Stimulated activated effector memory CD8-positive, alpha-beta T cell treated with anti-CD3 and anti-CD28 coated beads, Interleukin-12 subunit alpha, Interleukin-12 subunit beta, amount 100 ng/mL, for 72 hours (primary cell): ENCODE measurements around the gene COMMD6.

Source experiments
- ATAC-seq: fragments of 150-1000 bp; cut with Tn5 transposase; 2 replicates; pipeline ENCODE4 v1.10.0; 2021
- DNase-seq, 2 donors: peaks; one replicate each; pipeline ENCODE4 v3.0.0; 2021 to 2022; ENCODE audit warnings: low spot score in 2 of 2
- H3K27ac Mint-ChIP-seq: one replicate; pipeline ENCODE4 v1.8.0; 2022; ENCODE audit warnings: mild to moderate bottlenecking, mixed read lengths
- H3K36me3 Mint-ChIP-seq: one replicate; pipeline ENCODE4 v1.8.0; 2022; ENCODE audit warnings: mild to moderate bottlenecking, mixed read lengths
- H3K4me1 Mint-ChIP-seq: one replicate; pipeline ENCODE4 v1.8.0; 2022; ENCODE audit warnings: mixed read lengths
- H3K4me3 Mint-ChIP-seq: one replicate; pipeline ENCODE4 v1.8.0; 2022; ENCODE audit warnings: mild to moderate bottlenecking, mixed read lengths
- H3K9me3 Mint-ChIP-seq: one replicate; pipeline ENCODE4 v1.8.0; 2022; ENCODE audit warnings: mixed read lengths

Gene COMMD6

DNA sequence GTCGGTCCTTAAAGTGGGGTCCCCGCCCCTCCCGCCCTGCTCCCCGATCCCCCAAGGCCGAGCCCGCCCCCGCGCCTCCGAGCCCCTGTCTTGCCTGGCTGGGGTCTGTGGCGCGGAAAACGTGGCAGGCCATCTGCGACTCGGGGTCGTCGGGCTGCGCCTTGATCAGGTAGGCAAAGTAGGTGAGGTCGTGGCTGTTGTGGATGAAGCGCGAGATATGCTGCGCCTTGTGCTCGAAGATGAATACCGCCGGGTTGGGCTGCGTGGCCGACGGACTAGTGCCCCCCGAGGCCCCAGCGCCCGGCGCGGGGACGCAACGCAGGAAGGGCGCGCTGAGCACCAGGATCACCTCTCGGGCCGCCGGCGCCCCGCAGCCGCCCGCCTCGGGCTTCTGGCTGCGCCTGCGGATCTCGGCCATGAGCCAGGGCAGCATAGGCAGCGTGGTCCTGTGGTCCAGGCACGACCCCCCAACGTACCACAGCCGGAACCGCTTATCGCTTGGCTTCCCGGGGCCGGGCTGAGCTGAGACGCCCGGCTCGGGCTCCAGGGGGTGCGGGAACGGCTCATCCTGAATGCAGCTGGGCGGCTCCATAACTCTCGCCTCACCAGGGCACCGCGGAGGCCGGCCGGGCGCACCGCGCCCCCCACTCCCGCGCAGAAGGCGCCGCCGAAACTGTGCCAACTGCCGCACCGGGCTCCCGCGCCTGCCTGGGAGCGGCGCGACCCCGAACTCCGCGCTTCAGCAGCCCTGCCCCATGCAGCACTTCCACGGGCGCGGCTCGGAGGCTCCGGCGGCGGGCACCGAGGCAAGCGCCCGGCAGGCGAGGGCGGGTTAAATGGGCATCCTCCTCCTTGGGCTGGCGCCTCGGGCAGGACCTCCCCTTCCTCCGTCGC lies 56.2 kb downstream of the COMMD6 start:
- Mint-ChIP-seq H3K27ac (no peak overlapping the region), H3K4me1 (peaks cover 22% of the 10 kb centered on the region), H3K4me3 (peak overlapping the region; percentile 94), H3K9me3 (no peaks in the 10 kb centered on the region), H3K36me3 (no peaks in the 10 kb centered on the region)
- ATAC-seq (peak; percentile 61), DNase-seq (peak; percentile 21 to 65)

- H3K4me3 Mint-ChIP-seq: peak overlapping the region; percentile 94
- no peaks in the 10 kb centered on the region for H3K36me3 Mint-ChIP-seq
- no peaks in the 10 kb centered on the region for H3K9me3 Mint-ChIP-seq
- H3K4me1 Mint-ChIP-seq: peaks cover 22% of the 10 kb centered on the region
- ATAC-seq (peak; percentile 12), DNase-seq (peak in 1 of 2 donors; percentile 52)
- H3K27ac Mint-ChIP-seq: no peak overlapping the region
Measured at GRCh38 chr13:75480671-75481175, 56.9 kb downstream of the COMMD6 start.

DNA sequence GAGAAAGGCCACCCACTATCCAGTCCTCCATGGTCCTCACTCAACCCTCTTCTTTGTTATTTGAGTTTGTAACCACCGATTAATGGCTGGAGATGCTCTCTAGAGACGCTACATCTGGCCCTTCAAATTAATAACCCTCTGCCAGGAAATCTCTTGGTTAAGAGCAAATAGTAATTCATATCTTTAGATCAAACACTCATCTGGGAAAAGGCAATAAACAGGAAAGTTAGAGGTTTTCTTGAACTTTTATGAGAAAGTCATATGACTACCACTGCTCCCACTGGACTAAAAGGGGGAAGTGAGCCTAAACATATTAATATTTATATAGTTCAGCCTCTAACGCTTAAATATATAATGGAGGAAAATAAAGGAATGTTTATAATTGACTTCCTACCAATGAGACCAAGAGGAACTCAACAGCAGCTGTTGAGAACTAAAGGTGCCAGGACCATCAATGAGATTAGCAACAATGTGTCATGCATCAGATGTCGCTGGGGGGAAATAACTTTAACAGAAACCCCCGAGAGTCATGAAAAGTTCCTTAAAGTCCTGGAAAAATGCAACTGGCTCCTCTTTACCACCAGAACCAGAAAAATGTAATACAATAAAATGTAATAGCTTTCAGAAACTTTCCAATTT lies 58.4 kb downstream of the COMMD6 start:
- Mint-ChIP-seq H3K4me3 (no peak overlapping the region), H3K27ac (no peak overlapping the region), H3K36me3 (no peaks in the 10 kb centered on the region), H3K9me3 (no peaks in the 10 kb centered on the region), H3K4me1 (peaks cover 16% of the 10 kb centered on the region)
- no peak for ATAC-seq
- no peak for DNase-seq

DNA sequence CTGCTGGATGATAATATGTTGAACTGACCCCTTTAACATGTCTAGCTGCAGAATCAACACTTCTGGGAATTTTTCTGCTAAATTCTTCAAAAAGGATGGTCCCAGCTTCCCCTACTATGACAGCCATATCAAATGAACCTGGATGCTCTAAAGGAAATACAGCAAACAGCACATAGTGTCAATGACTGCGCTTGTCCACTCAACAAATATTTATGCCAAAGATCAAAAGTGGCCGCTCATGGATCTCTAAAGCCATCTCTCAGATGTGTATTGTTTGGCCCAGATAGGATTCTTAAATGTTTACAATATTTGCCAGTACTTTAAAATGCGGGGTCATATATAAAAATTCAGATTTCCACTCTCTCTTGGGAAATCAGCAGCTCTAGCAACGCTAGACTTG lies 59.0 kb downstream of the COMMD6 start:
- H3K9me3 Mint-ChIP-seq: no peaks in the 10 kb centered on the region
- DNase-seq (no peak), ATAC-seq (no peak)
- H3K36me3 Mint-ChIP-seq: no peaks in the 10 kb centered on the region
- no peak overlapping the region for H3K4me3 Mint-ChIP-seq
- no peak overlapping the region for H3K27ac Mint-ChIP-seq
- peaks cover 16% of the 10 kb centered on the region for H3K4me1 Mint-ChIP-seq
